ENCODE measurements around the gene JMY.
A peak's percentile ranks its signal among the peaks of the same experiment; 100 is the strongest.

JMY gene

GRCh38 chr5:79302454-79302853 lies 66.5 kb downstream of the JMY start:
- no peak for DNase-seq (ENCODE audit: low read depth in 2 of 2)
- TF ChIP-seq CTCF (IDR thresholded peaks at IDR 0.05; ENCODE audit: low read depth, low read length) = no peak
- H3K4me3 ChIP-seq (replicated peaks in 1 of 2; ENCODE audit: low read depth in 2 of 2, low read length in 2 of 2) = no peak overlapping the region

GRCh38 chr5:79305706-79306105 lies 69.8 kb downstream of the JMY start:
- H3K4me3 ChIP-seq (replicated peaks in 1 of 2; ENCODE audit: low read depth in 2 of 2, low read length in 2 of 2) = no peak overlapping the region
- no peak for DNase-seq (ENCODE audit: low read depth in 2 of 2)
- TF ChIP-seq CTCF (IDR thresholded peaks at IDR 0.05; ENCODE audit: low read depth, low read length) = no peak

GRCh38 chr5:79318935-79319614 lies 83.1 kb downstream of the JMY start:
- H3K4me3 ChIP-seq (replicated peaks in 1 of 2; ENCODE audit: low read depth in 2 of 2, low read length in 2 of 2) = no peak overlapping the region
- TF ChIP-seq CTCF (IDR thresholded peaks at IDR 0.05; ENCODE audit: low read depth, low read length) = no peak
- peak; percentile 75 to 93 for DNase-seq (ENCODE audit: low read depth in 2 of 2)

- DNase-seq (ENCODE audit: low read depth in 2 of 2) = no peak
- no peak for TF ChIP-seq CTCF (IDR thresholded peaks at IDR 0.05; ENCODE audit: low read depth, low read length)
- no peak overlapping the region for H3K4me3 ChIP-seq (replicated peaks in 1 of 2; ENCODE audit: low read depth in 2 of 2, low read length in 2 of 2)
Observed at GRCh38 chr5:79329453-79329852, 93.5 kb downstream of the JMY start.

DNA sequence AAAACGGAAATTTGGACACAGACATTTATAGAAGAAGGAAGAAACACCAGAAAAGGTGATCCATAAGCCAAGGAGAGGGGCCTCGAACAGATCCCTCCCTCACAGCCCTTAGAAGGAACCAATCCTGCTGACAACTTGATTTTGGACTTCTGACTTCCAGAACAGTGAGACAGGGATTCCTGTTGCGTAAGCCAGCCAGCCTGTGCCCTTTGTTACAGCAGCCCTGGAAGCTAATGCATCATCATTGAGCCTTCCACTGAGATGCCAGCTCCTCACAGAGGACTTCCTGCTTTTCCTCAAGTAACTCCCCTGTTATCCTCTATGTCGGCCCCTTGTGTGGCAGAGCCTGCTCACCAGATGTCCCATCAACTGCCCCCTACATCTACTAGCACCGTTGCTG lies 94.1 kb downstream of the JMY start:
- no peak for TF ChIP-seq CTCF (IDR thresholded peaks at IDR 0.05; ENCODE audit: low read depth, low read length)
- peak; percentile 24 to 29 for DNase-seq (ENCODE audit: low read depth in 2 of 2)
- H3K4me3 ChIP-seq (replicated peaks in 1 of 2; ENCODE audit: low read depth in 2 of 2, low read length in 2 of 2) = no peak overlapping the region

DNA sequence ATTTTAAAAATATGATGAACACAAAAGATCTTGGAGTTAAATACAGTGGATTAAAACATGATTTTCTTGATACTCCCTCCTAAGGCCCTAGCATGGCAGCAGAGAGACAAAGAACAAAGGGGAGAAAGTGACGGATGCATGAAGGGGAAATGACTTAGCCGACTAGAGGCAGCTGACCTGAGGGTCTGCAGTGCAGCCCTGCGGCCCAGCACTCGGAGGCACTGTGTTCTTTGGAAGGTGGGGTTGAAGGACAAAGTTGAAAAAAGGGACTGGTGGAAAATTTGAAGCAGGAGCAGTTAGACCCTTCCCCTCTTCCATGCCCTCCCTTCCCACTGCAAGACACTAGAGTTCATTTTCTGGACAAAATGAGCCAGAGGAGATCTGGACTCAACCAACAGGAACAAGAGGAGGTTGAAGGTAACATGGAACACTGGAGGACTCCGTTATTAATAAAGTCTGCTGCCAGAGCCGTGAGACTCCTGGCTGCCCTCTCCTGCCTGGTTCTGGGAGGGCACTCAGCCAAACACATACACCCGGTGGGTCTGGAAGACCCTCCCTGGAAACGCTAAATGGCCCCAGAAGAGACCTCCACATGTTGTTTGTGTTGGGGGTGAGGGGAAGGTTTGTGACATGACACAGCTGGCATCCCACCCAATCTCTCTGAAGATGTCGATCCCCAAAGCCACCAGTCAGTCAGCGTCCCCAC lies 98.1 kb downstream of the JMY start:
- DNase-seq (ENCODE audit: low read depth in 2 of 2) = no peak
- H3K4me3 ChIP-seq (replicated peaks in 1 of 2; ENCODE audit: low read depth in 2 of 2, low read length in 2 of 2) = no peak overlapping the region
- no peak for TF ChIP-seq CTCF (IDR thresholded peaks at IDR 0.05; ENCODE audit: low read depth, low read length)

Measured in cardiac fibroblast (primary cell).